ENCODE data around the gene CCDC33.

DNA sequence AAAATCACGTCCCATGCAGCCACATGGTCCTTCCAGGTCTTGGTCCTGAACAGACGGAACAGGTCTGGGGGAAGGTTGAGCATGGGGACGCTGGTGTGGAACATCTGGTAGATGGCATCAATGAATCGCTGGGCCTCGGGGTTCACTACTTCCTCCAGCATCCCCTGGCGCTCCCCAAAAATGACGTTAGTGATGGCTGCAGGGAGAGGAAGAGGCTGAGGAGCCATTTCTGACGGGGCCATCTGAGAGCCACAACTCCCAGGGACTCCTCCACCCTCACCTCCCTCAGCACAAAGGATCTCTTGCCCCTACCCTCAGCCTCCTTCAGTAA lies 107.6 kb downstream of the CCDC33 start:
- TF ChIP-seq, protein P1, sequence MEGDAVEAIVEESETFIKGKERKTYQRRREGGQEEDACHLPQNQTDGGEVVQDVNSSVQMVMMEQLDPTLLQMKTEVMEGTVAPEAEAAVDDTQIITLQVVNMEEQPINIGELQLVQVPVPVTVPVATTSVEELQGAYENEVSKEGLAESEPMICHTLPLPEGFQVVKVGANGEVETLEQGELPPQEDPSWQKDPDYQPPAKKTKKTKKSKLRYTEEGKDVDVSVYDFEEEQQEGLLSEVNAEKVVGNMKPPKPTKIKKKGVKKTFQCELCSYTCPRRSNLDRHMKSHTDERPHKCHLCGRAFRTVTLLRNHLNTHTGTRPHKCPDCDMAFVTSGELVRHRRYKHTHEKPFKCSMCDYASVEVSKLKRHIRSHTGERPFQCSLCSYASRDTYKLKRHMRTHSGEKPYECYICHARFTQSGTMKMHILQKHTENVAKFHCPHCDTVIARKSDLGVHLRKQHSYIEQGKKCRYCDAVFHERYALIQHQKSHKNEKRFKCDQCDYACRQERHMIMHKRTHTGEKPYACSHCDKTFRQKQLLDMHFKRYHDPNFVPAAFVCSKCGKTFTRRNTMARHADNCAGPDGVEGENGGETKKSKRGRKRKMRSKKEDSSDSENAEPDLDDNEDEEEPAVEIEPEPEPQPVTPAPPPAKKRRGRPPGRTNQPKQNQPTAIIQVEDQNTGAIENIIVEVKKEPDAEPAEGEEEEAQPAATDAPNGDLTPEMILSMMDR (IDR thresholded peaks at IDR 0.05 in 8 of 11, conservative IDR thresholded peaks at IDR 0.05 in 3 of 11), result no peak
- no peak for TF ChIP-seq POLR2AphosphoS5 (IDR thresholded peaks at IDR 0.05)

Data from spleen (tissue), 7 donors.